Trophoblast cell (in vitro differentiated cells and primary cell): ENCODE results near the gene POM121.
A peak's percentile ranks its signal among the peaks of the same experiment; 100 is the strongest.
"Not testable (repeated sequence)": the region's sequence is repeated elsewhere in the genome, so short reads cannot be mapped to it uniquely, and the experiment has no call there.

ENCODE experiments used
- DNase-seq, 2 donors: peaks; one replicate each; pipeline ENCODE4 v3.0.0-alpha.2; 2016
- H2AFZ ChIP-seq: 2 replicates; pipeline ENCODE4 v1.6.1; 2013; ENCODE audit warnings: low read length, moderate library complexity, mild to moderate bottlenecking; ENCODE audit not compliant: insufficient read depth, poor library complexity
- H2AK5ac ChIP-seq: 2 replicates; pipeline ENCODE4 v1.6.1; 2013; ENCODE audit warnings: mild to moderate bottlenecking, low read length
- H2BK120ac ChIP-seq: 2 replicates; pipeline ENCODE4 v1.6.1; 2013; ENCODE audit warnings: low read length, mild to moderate bottlenecking, moderate library complexity; ENCODE audit not compliant: insufficient read depth, poor library complexity
- H2BK12ac ChIP-seq: 2 replicates; pipeline ENCODE4 v1.6.1; 2013; ENCODE audit warnings: mild to moderate bottlenecking, low read length, moderate library complexity
- H2BK5ac ChIP-seq: 2 replicates; pipeline ENCODE4 v1.6.1; 2013; ENCODE audit warnings: low read length, low read depth, moderate library complexity, mild to moderate bottlenecking; ENCODE audit not compliant: poor library complexity
- H3K14ac ChIP-seq: 2 replicates; pipeline ENCODE4 v1.6.1; 2013; ENCODE audit warnings: mild to moderate bottlenecking, low read length
- H3K18ac ChIP-seq: 2 replicates; pipeline ENCODE4 v1.6.1; 2013; ENCODE audit warnings: mild to moderate bottlenecking, low read length
- H3K23ac ChIP-seq: 2 replicates; pipeline ENCODE4 v1.6.1; 2013; ENCODE audit warnings: low read length
- H3K27ac ChIP-seq: 2 replicates; pipeline ENCODE4 v1.5.1; 2013; ENCODE audit warnings: low read depth, mild to moderate bottlenecking, inconsistent platforms, low read length, moderate library complexity
- H3K27me3 ChIP-seq: 2 replicates; pipeline ENCODE4 v1.6.1; 2013; ENCODE audit warnings: inconsistent platforms, mild to moderate bottlenecking, low read length, moderate library complexity; ENCODE audit not compliant: insufficient read depth
- H3K36me3 ChIP-seq, 2 experiments: 1 replicate in 1 of 2; 2 replicates in 1 of 2; pipeline ENCODE4 v1.6.1; 2013; ENCODE audit warnings: low read length in 2 of 2, mild to moderate bottlenecking in 2 of 2, moderate library complexity in 1 of 2; ENCODE audit not compliant: insufficient read depth in 2 of 2, control insufficient read depth in 1 of 2
- H3K4ac ChIP-seq: 2 replicates; pipeline ENCODE4 v1.6.1; 2013; ENCODE audit warnings: low read depth, mild to moderate bottlenecking, low read length, moderate library complexity
- H3K4me1 ChIP-seq, 2 experiments: 1 replicate in 1 of 2; 2 replicates in 1 of 2; pipeline ENCODE4 v1.6.1; 2013; ENCODE audit warnings: low read length in 2 of 2, mild to moderate bottlenecking in 2 of 2, moderate library complexity in 1 of 2; ENCODE audit not compliant: insufficient read depth in 2 of 2, control insufficient read depth in 1 of 2
- H3K4me2 ChIP-seq: 2 replicates; pipeline ENCODE4 v1.6.1; 2013; ENCODE audit warnings: inconsistent platforms, mild to moderate bottlenecking, low read length, moderate library complexity
- H3K4me3 ChIP-seq: 2 replicates; pipeline ENCODE4 v1.5.1; 2013; ENCODE audit warnings: mild to moderate bottlenecking, low read depth, low read length, inconsistent platforms
- H3K79me1 ChIP-seq: one replicate; pipeline ENCODE4 v1.6.1; 2013; ENCODE audit warnings: low read length
- H3K79me2 ChIP-seq: 2 replicates; pipeline ENCODE4 v1.6.1; 2013; ENCODE audit warnings: low read length, mild to moderate bottlenecking; ENCODE audit not compliant: control insufficient read depth, insufficient read depth, poor library complexity
- H3K9ac ChIP-seq: 2 replicates; pipeline ENCODE4 v1.6.1; 2013; ENCODE audit warnings: mild to moderate bottlenecking, low read length
- H3K9me3 ChIP-seq: 2 replicates; pipeline ENCODE4 v1.6.1; 2013; ENCODE audit warnings: low read depth, mild to moderate bottlenecking, control low read depth, inconsistent platforms, low read length; ENCODE audit not compliant: insufficient read depth
- H4K12ac ChIP-seq: 2 replicates; pipeline ENCODE4 v1.6.1; 2013; ENCODE audit warnings: low read depth, mild to moderate bottlenecking, low read length, moderate library complexity
- H4K8ac ChIP-seq: 2 replicates; pipeline ENCODE4 v1.6.1; 2013; ENCODE audit warnings: low read depth, mild to moderate bottlenecking, low read length, moderate library complexity
- H4K91ac ChIP-seq: one replicate; pipeline ENCODE4 v1.6.1; 2013; ENCODE audit warnings: low read depth, mild to moderate bottlenecking, low read length, moderate library complexity
- WGBS: extraction: QIAGEN DNeasy Blood & Tissue Kit; methylation state at CpG from one replicate; pipeline ENCODE4 v1.1.7; 2013; ENCODE audit warnings: missing lambda C conversion rate; ENCODE audit not compliant: insufficient read length, insufficient coverage; ENCODE audit errors: extremely low coverage; 5-methylcytosine and 5-hydroxymethylcytosine counted together

The POM121 gene

DNA sequence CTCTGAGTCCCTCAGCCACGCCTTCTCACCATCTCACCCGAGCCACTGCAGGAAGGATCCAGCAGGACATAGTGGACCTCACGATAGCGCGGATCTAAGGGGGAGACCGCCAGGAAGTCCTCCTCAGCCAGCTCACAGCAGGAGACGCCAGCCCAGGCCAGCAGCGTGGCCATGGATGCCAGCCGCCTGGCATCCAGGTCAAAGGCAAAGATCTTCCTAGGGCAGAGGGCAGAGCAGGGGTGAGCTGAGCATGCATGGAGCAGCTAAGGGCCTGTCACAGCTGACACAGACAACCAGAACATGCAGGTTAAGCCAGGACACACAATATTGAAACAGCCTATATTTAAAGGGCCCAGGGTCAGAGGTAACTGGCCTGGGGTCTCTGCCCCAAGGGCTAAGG, 24.4 kb downstream of the POM121 start:
- H3K4me2 ChIP-seq, H3K14ac ChIP-seq, H3K18ac ChIP-seq, H3K79me2 ChIP-seq, H2BK120ac ChIP-seq, H3K79me1 ChIP-seq, H4K12ac ChIP-seq, H3K4me3 ChIP-seq, H2AFZ ChIP-seq, H4K8ac ChIP-seq, H3K9me3 ChIP-seq, H3K4ac ChIP-seq, H3K27me3 ChIP-seq, H3K27ac ChIP-seq, H3K23ac ChIP-seq, H3K9ac ChIP-seq, H2BK12ac ChIP-seq, H4K91ac ChIP-seq, H3K4me1 ChIP-seq, DNase-seq, H2AK5ac ChIP-seq, H2BK5ac ChIP-seq: not testable (repeated sequence)
- H3K36me3 ChIP-seq = peaks cover 26 to 32% of the 10 kb centered on the region in 2 experiments
- WGBS = no CpG with 5 or more reads among the region's 9 CpGs

DNA sequence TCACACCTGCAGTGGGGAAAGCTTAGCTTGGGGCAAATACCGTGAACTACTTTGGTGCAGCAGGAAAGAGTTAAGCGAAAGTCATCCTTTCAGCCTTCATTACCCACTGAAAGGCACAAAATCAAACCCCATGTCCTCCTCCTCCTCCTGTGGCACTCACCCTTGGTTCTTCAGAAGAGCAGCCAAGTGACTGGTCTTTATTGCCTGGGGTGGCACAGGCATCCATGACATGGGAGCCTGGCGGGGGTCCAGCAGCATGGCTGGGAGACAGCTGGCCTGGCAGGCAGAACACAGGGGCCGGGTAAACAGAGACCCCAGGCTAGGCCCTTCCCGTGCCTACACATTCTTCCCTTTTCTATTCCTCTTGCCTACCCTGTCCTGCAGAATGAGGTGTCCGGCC, 24.8 kb downstream of the POM121 start:
- not testable (repeated sequence) for H3K4me2 ChIP-seq, H3K4ac ChIP-seq, H3K4me1 ChIP-seq, H2BK12ac ChIP-seq, H3K14ac ChIP-seq, H3K27ac ChIP-seq, H3K9ac ChIP-seq, H3K27me3 ChIP-seq, H2BK120ac ChIP-seq, H3K79me2 ChIP-seq, H3K23ac ChIP-seq, H4K91ac ChIP-seq, DNase-seq, H4K12ac ChIP-seq, H2BK5ac ChIP-seq, H3K18ac ChIP-seq, H2AFZ ChIP-seq, H2AK5ac ChIP-seq, H3K4me3 ChIP-seq, H4K8ac ChIP-seq, H3K9me3 ChIP-seq, H3K79me1 ChIP-seq
- H3K36me3 ChIP-seq = peaks cover 26 to 32% of the 10 kb centered on the region in 2 experiments
- no CpG with 5 or more reads among the region's 6 CpGs for WGBS

DNA sequence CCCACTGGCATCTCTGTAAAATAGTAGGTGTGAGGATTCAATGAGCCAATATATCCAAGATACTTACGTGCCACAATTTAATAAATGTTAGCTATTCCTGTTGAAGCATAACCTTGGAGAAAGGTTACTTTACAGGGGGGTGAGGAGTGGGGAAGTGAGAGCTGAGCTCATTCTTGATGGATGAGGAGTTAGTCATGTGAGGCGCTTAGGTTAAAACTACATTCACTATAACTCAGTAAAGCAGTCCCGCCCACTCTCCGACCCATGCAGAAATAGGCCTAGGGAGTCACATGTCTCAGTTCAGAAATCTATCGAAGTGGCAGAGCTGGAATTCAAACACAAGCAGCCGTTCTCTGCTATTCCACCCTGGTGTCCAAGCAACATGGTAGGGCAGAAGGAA, 25.5 kb downstream of the POM121 start:
- H3K79me1 ChIP-seq, H3K79me2 ChIP-seq, H3K27ac ChIP-seq, H2BK5ac ChIP-seq, DNase-seq, H3K23ac ChIP-seq, H4K8ac ChIP-seq, H2BK120ac ChIP-seq, H3K9ac ChIP-seq, H3K4me2 ChIP-seq, H4K91ac ChIP-seq, H2AFZ ChIP-seq, H3K4me3 ChIP-seq, H4K12ac ChIP-seq, H2BK12ac ChIP-seq, H3K4me1 ChIP-seq, H3K18ac ChIP-seq, H3K14ac ChIP-seq, H3K9me3 ChIP-seq, H3K4ac ChIP-seq, H3K27me3 ChIP-seq, H2AK5ac ChIP-seq: not testable (repeated sequence)
- no CpG with 5 or more reads among the region's 6 CpGs for WGBS
- peaks cover 24 to 28% of the 10 kb centered on the region in 2 experiments for H3K36me3 ChIP-seq

DNA sequence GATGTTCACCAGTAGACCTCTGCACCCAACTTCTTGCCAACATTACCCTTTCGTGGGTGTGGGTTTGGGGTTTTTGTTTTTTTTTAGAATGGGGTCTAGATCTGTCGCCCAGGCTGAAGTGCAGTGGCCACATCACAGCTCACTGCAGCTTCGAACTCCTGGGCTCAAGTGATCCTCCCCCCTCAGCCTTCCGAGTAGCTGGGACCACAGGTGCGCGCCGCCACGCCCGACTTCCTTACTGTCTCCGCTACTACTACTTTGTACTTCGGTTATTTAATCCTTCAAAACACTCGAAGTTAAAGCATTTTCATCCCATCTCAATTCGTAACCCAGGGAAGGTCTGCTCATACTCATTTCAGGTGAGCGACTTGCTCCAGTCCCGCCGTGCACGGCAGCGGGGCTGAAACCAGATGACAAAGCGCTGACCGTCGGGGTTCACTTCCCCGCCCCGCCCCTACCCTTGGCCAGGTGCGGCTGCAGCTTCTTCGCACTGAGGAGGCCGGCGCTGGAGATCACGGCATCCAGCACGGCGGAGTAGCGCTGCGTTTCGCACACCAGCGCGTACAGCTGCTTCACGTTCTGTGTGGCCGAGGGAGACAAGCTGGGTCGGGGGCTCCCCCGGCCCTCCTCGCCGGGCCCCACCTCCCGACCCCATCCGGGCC, 29.1 kb downstream of the POM121 start:
- not testable (repeated sequence) for H3K27ac ChIP-seq, H3K79me2 ChIP-seq, H3K4me3 ChIP-seq, H2BK120ac ChIP-seq, DNase-seq, H3K18ac ChIP-seq, H2BK12ac ChIP-seq, H3K4me1 ChIP-seq, H3K4ac ChIP-seq, H3K79me1 ChIP-seq, H4K91ac ChIP-seq, H3K9me3 ChIP-seq, H4K12ac ChIP-seq, H3K14ac ChIP-seq, H2AK5ac ChIP-seq, H2BK5ac ChIP-seq, H4K8ac ChIP-seq, H3K36me3 ChIP-seq, H2AFZ ChIP-seq, H3K27me3 ChIP-seq, H3K9ac ChIP-seq, H3K23ac ChIP-seq
- WGBS = no CpG with 5 or more reads among the region's 43 CpGs
- peak overlapping the region; percentile 48 for H3K4me2 ChIP-seq
